G401.6 (cell line): Measurements from ENCODE around the gene ITGB4.

Source experiments
- FAIRE-seq: peaks from 2 replicates; lab custom pipeline; 2012; peaks lifted over from hg19 to GRCh38; lab: Jason Lieb, UNC

Gene ITGB4

DNA sequence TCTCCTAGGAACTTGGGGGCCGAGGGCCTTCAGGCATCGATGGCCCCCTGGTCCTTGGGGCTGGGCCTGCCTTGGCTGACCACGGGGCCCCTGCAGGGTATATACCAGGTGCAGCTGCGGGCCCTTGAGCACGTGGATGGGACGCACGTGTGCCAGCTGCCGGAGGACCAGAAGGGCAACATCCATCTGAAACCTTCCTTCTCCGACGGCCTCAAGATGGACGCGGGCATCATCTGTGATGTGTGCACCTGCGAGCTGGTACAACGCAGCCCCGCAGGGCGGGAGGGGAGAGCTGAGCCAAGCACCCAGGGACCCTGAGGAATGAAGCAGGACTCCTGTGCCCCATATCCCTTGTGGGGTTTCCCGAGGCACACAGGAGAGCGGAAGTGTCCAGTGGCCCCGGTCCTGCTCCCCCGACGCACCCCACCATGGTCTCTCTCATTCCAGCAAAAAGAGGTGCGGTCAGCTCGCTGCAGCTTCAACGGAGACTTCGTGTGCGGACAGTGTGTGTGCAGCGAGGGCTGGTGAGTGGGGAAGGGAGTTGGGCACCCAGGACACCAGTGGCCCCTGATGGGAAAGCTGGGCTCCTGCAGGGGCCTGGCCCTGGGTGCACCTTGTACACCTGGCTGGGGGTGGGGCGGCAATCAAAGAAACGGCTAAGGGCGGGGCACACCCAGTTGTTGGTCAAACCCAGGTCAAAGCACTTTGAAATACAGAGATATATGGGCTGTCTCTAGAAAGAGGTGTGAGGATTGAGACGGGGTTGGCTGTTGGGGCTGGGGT lies 10.6 kb downstream of the ITGB4 start:
- no peak for FAIRE-seq

DNA sequence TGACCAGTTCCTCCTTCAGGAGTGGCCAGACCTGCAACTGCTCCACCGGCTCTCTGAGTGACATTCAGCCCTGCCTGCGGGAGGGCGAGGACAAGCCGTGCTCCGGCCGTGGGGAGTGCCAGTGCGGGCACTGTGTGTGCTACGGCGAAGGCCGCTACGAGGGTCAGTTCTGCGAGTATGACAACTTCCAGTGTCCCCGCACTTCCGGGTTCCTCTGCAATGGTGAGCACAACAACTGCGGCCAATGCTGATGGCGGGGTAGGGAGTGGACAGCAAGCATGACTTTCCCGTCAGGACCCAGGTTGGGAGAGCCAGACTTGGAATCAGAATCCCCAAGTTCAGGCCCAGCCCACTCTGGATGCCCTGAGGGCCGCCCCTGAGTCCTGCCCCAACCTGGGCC lies 12.2 kb downstream of the ITGB4 start:
- no peak for FAIRE-seq

DNA sequence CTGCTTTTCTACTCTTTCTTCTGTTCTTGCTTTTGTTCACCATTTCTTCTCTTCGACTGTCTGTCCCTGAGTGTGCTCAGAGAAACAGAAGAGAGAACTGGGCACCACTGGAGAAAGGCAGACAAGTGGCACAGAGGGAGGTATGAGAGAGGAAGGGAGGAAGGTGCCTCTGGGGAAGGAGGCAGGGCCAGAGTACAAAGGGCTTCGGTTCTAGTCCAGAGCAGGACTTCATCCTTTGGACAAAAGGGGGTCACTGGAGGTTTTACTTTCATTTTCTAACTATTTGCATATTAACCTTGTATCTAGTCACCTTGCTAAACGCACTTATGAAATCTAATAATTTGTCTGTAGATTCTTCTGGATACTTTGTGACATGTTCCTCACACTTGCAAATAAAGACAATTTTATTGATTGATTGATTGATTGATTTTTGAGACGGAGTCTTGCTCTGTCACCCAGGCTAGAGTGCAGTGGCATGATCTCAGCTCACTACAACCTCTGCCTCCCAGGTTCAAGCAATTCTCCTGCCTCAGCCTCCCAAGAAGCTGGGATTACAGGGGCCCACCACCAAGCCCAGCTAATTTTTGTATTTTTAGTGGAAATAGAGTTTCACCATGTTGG lies 13.5 kb downstream of the ITGB4 start:
- no peak for FAIRE-seq

DNA sequence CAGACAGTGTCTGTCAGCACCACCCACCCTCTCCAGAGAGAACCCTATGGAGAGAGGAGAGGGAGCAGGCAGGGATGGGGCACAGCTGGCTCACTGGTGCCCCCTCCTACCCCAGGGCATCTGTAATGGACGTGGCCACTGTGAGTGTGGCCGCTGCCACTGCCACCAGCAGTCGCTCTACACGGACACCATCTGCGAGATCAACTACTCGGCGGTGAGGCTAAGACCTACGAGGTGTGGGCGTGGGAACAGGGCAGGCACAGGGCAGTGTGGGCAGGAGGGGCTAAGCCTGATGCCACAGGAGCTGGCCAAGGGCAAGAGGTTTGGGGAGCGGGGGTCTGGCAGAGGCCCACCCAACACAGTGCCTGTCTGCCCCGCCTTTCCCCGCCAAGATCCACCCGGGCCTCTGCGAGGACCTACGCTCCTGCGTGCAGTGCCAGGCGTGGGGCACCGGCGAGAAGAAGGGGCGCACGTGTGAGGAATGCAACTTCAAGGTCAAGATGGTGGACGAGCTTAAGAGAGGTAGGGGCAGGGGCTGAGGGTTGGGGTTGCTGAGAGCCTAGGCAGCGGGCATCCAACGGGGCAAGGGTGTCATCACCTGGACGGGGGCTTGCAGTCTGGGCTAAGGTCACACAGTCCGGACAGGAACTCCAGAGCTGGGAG lies 15.0 kb downstream of the ITGB4 start:
- no peak for FAIRE-seq

DNA sequence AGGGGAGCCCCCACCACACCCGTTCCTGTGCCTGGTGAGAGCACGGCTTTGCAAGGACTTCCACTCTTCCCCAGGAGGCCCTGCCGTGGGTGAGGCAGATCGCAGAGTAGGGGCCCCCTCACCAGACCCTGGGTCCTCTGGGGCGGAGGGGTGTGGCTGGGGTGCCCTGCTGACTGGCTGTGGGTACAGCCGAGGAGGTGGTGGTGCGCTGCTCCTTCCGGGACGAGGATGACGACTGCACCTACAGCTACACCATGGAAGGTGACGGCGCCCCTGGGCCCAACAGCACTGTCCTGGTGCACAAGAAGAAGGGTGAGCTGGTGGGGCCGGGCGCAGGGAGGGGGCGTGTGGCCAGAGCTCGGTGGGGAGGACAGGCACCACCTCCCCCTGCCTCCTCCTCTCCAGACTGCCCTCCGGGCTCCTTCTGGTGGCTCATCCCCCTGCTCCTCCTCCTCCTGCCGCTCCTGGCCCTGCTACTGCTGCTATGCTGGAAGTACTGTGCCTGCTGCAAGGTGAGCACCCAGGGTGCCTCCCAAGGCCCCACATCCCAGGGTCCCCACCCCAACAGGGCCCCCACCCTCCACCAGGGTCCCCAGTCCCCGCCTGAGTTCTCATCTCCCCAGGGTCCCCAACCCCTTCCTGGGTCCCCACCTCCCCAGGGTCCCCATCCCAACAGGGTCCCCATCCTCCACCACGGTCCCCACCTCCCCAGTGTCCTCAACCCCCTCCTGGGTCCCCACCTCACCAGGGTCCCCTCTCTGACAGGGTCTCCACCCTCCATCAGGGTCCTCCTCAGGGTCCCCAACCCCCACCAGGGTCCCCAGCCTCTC lies 16.1 kb downstream of the ITGB4 start:
- FAIRE-seq = no peak

DNA sequence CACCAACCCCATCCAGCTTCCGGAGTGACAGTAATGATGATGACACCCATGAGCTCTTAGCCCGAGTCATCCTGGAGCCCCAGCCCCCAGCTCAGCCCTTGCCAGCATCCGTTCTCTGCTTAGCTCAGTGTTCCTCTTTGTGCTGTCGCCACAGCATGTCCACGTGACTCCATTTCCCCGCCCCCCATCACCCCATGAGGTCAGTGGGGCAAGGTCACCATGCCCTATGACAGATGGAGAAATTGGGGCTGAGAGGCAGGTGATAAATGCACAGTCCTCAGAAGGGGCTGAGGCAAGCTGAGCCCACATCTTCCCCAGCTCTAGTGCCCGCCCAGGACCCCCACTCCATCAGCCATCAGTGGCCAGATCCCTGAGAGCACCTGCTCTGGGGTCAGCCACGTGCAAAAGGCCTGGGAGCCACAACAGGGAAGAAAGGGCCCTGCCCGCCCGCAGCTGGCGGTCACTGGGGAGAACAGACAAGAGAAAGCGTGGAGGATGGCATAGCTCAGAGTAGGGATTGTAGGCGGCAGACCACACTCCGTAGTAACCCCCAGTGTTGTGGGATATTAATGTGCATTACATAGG lies 17.1 kb downstream of the ITGB4 start:
- FAIRE-seq = no peak

DNA sequence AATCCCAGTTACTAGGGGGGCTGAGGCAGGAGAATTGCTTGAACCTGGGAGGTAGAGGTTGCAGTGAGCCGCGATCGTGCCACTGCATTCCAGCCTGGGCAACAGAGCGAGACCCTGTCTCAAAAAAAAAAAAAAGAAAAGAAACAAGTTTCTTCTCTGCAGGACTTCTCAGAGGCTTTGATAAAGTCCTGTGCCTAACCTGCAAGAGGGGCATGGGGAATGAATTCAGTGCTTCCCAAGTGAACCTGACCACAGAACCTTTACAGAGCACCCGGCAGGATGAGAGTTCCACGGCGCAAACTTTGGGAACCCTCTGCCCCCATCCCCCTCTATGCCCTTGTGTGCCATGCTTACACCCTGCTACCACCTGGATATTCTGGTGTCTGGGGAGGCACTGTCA lies 17.9 kb downstream of the ITGB4 start:
- FAIRE-seq = no peak

DNA sequence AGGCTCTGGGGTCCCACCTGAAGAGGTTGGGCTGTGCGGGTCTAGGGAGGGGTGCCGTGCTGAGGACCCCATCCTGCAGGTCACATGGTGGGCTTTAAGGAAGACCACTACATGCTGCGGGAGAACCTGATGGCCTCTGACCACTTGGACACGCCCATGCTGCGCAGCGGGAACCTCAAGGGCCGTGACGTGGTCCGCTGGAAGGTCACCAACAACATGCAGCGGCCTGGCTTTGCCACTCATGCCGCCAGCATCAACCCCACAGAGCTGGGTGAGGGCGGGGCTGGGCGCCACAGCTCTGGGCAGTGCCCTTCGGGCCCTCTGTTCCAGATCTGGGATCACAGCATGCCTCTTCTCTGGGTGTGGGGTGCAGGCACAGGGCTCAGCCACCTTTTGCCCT lies 18.5 kb downstream of the ITGB4 start:
- no peak for FAIRE-seq

DNA sequence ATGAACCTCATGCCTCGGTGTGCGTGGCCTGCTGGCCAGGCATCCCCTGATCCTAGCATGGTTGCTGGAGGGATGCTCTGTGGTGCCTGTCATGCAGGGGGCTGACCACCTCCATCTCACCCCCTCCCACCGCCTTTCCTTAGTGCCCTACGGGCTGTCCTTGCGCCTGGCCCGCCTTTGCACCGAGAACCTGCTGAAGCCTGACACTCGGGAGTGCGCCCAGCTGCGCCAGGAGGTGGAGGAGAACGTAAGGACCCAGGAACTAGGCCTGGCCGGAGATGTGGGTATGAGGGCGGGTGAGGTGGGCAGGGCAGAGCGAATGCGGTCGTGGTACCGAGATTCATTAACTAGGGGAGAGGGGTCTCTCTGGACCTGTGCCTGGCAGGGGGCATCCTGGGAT lies 19.0 kb downstream of the ITGB4 start:
- no peak for FAIRE-seq

DNA sequence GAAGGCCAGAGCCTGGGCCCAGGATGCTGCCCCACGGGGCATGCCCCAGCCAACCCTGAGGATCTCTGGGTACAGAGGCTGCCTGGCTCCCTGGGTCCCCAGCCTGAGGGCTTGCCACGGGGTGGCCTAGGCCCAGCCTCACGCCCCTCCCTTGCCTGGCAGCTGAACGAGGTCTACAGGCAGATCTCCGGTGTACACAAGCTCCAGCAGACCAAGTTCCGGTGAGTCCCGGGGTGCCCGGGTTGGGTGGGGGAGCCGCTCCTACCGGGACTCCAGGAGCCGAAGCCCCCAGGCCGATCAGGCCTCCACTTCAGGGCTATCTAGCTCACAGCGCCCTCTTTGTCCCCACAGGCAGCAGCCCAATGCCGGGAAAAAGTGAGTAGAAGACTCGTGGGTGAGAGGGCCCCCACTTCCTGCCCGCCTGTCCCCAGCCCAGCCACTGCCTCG lies 19.4 kb downstream of the ITGB4 start:
- FAIRE-seq = no peak

DNA sequence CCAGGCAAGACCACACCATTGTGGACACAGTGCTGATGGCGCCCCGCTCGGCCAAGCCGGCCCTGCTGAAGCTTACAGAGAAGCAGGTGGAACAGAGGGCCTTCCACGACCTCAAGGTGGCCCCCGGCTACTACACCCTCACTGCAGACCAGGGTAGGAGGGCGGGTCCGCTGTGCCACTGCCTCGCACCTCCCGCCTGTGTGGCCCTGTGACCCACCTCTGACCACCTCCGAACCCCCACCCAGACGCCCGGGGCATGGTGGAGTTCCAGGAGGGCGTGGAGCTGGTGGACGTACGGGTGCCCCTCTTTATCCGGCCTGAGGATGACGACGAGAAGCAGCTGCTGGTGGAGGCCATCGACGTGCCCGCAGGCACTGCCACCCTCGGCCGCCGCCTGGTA lies 21.1 kb downstream of the ITGB4 start:
- no peak for FAIRE-seq

DNA sequence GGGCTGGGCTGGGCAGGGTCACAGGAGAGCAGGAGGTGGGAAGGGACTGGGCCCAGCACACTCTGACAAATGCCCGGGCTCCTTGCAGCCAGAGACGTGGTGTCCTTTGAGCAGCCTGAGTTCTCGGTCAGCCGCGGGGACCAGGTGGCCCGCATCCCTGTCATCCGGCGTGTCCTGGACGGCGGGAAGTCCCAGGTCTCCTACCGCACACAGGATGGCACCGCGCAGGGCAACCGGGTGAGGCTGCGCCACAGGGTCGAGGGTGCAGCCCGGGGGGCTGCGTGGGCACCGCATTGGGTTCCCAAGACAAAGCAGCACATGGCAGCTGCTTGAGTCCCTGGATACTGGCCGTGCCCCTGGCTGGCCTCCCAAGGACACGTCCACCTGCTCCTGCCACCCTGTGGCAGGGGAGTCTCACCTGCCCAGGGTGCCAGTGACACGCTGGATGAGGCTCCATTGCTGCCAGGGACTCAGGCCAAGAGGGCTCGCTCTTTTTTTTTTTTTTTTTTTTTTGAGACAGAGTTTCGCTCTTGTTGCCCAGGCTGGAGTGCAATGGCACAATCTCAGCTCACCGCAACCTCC lies 22.5 kb downstream of the ITGB4 start:
- no peak for FAIRE-seq

DNA sequence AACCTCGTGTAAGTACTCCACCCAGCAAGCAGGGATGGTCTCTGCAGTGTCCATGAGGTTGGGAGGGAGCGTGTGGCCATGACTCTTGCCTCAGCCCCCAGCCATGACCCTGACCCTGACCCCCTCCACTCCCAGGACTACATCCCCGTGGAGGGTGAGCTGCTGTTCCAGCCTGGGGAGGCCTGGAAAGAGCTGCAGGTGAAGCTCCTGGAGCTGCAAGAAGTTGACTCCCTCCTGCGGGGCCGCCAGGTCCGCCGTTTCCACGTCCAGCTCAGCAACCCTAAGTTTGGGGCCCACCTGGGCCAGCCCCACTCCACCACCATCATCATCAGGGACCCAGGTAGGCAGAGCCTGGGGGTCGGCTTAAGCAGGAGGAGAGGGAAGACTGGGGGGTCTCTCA lies 27.4 kb downstream of the ITGB4 start:
- no peak for FAIRE-seq

DNA sequence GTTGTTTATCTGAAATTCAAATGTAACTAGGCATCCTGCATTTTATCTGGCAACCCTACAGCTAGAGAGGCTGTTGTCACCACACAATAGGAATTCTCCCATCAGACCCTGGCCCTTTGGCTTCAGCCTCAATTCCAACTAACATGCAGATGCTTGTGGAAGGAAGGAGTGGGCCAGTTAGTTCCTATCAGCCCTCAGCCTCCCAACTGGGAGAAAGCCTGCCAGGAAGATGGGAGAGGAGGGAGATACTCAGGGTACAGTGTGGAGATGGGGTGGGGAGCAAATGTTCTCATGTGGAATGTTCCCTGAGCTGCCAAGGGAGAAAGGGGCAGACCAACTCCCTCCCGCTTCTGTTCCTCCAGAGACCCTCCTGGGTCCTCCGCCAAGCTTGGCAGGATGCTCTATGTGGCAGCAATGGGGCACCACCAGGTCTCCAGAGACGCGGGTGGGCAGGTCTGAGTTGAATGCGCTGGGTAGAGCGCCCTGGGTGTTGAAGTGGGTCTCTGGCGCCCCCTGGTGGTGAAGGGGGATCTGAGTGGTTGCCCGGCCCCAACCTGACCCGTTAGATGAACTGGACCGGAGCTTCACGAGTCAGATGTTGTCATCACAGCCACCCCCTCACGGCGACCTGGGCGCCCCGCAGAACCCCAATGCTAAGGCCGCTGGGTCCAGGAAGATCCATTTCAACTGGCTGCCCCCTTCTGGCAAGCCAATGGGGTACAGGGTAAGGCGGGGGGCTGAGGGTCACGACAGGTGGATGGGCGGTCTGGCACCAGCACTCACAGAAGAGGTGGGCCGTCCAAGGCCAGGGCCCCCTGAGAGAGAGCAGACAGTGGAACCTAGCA lies 28.5 kb downstream of the ITGB4 start:
- FAIRE-seq = no peak

DNA sequence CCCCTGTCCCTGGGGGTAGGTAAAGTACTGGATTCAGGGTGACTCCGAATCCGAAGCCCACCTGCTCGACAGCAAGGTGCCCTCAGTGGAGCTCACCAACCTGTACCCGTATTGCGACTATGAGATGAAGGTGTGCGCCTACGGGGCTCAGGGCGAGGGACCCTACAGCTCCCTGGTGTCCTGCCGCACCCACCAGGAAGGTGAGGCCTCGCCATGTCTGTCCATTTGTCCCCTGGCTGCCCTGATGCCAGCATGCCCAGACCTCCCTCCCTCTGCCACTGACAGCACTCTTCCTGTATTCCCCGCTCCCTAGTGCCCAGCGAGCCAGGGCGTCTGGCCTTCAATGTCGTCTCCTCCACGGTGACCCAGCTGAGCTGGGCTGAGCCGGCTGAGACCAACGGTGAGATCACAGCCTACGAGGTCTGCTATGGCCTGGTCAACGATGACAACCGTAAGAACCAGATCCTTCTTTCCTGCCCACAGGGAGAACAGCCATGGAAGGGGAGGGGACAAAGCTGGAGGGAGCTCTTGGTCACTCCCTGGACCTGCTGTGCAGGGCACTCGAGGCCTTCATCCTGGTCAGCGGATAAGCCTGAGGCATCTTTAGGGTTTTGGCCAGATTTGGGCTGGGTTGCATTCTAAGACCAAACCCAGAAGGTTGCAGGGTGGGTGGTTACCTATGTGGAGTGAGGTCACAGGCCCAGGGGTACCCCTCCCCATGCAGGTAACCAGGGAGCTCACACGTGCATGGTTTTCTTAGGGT lies 29.6 kb downstream of the ITGB4 start:
- FAIRE-seq = no peak

DNA sequence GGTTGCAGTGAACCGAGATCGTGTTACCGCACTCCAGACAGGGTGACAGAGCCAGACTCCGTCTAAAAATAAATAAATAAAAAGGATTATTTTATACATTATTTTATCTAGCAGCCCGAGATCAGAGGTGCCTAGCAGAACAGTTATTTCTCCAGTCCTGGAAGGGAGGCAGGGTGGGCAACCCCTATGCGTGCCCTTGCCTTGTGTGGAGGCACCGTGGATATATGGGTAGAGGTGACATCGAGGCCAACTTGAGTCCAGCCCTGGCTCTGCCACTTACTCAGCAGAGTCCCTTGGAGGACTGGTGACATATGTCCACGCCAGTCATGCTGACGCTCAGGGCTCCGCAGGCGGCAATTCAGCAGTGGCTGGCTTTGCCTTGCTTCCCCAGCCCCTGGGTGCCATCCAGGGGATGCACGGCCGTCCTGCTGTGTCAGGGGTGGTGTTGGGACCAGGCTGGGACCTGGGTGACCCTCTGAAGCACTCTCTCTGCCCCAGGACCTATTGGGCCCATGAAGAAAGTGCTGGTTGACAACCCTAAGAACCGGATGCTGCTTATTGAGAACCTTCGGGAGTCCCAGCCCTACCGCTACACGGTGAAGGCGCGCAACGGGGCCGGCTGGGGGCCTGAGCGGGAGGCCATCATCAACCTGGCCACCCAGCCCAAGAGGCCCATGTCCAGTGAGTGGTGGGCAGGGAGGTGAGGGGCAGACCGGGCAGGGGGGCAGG lies 30.6 kb downstream of the ITGB4 start:
- FAIRE-seq = no peak

DNA sequence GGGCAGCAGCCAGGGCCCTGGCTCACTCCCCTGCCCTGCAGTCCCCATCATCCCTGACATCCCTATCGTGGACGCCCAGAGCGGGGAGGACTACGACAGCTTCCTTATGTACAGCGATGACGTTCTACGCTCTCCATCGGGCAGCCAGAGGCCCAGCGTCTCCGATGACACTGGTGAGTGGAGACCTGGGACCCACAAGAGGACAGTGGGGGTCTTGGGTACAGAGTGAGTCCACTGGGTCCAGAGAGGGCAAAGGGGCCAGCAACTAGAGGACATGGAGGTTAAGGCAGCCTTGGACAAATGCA lies 31.1 kb downstream of the ITGB4 start:
- no peak for FAIRE-seq

DNA sequence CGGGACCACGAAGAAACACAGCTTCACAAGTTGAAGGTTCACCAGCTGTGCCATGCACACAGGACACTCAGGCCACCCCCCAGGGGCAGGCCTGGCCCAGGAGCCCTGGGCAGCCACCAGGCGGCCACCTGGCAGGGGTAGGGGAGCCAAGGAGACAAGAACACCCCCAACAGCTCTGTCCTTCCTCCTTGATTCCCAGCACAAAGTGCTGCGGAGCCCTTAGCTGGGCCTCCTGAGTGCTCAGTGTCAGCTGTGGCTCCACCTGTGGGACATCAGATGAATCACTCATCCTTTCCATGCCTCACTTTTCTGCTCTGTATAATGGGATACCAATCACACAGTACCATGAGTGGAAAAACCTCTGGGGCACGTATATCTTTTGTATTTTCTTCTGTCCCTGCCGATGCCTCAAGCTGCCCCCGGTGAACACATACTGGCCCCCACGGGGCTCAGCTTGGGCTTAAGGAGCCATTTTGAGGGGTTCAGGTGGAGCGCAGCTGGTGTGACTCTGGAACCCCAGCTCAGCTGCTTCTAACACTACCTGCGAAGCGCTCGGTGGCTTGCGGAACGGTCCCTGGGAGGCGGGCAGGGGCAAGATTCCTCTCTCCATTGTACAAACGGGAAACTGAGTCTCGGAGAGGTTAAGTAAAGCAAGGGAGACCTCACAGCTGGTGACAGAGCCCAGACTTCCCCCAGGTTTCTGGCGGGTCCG lies 31.7 kb downstream of the ITGB4 start:
- no peak for FAIRE-seq
